NB4 (cell line): ENCODE data around the gene MDFI.

Experiments
- MYC ChIP-seq: IDR thresholded peaks from 2 replicates; pipeline ENCODE4 v1.6.1; 2011; ENCODE audit warnings: low read depth, low read length
- POLR2A ChIP-seq: IDR thresholded peaks from 2 replicates; pipeline ENCODE4 v1.6.1; 2011; ENCODE audit warnings: mild to moderate bottlenecking; ENCODE audit not compliant: insufficient read length; ENCODE audit errors: extremely low read depth
- TF ChIP-seq, protein P1 (sequence below): IDR thresholded peaks from one replicate; pipeline ENCODE4 v1.5.1; 2012; ENCODE audit warnings: low read depth, low read length
- TF ChIP-seq, protein P2 (sequence below): IDR thresholded peaks from 2 replicates; pipeline ENCODE4 v1.6.1; 2011; ENCODE audit warnings: low read depth, low read length

DNA sequence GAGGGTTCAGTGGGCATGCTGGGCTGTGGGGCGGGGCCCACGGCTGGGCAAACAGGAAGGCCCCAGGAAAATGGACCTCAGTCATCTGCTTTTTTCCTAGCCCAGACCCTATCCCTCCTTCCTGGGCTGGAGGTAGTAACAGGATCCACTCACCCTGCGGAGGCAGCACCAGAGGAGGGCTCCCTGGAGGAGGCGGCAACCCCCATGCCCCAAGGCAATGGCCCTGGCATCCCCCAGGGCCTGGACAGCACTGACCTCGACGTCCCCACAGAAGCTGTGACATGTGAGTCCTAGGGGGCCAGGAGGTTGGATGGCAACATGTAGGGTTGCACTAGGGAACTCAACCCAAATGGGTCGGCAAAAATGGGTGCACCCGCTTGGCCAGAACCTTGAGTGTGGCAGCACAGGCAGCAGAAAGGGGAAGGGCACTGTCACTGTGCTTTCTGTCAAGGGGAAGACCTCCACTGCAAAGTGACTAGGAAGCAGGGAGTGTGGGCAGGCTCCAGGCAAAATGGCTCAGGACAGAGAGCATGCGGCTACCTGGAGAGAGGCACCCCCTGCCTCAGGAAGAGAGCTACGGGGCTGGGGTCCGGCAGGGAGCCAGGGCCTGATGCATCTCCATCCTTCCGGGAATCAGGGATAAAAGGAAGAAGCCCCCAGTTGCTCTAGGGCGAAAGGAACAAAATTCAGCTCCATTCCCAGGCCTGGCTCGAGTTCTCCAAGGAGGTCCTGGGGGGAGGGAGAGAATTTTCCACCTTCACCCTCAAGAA is 7.9 kb downstream of the MDFI start:
- TF ChIP-seq, protein P1, sequence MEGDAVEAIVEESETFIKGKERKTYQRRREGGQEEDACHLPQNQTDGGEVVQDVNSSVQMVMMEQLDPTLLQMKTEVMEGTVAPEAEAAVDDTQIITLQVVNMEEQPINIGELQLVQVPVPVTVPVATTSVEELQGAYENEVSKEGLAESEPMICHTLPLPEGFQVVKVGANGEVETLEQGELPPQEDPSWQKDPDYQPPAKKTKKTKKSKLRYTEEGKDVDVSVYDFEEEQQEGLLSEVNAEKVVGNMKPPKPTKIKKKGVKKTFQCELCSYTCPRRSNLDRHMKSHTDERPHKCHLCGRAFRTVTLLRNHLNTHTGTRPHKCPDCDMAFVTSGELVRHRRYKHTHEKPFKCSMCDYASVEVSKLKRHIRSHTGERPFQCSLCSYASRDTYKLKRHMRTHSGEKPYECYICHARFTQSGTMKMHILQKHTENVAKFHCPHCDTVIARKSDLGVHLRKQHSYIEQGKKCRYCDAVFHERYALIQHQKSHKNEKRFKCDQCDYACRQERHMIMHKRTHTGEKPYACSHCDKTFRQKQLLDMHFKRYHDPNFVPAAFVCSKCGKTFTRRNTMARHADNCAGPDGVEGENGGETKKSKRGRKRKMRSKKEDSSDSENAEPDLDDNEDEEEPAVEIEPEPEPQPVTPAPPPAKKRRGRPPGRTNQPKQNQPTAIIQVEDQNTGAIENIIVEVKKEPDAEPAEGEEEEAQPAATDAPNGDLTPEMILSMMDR: no peak
- no peak for TF ChIP-seq POLR2A
- TF ChIP-seq, protein P2, sequence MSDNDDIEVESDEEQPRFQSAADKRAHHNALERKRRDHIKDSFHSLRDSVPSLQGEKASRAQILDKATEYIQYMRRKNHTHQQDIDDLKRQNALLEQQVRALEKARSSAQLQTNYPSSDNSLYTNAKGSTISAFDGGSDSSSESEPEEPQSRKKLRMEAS: no peak
- TF ChIP-seq MYC: no peak
